ENCODE results near the gene RASSF4. TPM values are rescaled to one million over a fixed set of nuclear protein-coding genes. Genes with fewer than 3 reads are reported as not detected.
A peak's percentile ranks its signal among the peaks of the same experiment; 100 is the strongest.

Gene RASSF4, protein sequence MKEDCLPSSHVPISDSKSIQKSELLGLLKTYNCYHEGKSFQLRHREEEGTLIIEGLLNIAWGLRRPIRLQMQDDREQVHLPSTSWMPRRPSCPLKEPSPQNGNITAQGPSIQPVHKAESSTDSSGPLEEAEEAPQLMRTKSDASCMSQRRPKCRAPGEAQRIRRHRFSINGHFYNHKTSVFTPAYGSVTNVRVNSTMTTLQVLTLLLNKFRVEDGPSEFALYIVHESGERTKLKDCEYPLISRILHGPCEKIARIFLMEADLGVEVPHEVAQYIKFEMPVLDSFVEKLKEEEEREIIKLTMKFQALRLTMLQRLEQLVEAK
- total RNA-seq: 1.3 and 1.5 TPM in 2 replicates

DNA sequence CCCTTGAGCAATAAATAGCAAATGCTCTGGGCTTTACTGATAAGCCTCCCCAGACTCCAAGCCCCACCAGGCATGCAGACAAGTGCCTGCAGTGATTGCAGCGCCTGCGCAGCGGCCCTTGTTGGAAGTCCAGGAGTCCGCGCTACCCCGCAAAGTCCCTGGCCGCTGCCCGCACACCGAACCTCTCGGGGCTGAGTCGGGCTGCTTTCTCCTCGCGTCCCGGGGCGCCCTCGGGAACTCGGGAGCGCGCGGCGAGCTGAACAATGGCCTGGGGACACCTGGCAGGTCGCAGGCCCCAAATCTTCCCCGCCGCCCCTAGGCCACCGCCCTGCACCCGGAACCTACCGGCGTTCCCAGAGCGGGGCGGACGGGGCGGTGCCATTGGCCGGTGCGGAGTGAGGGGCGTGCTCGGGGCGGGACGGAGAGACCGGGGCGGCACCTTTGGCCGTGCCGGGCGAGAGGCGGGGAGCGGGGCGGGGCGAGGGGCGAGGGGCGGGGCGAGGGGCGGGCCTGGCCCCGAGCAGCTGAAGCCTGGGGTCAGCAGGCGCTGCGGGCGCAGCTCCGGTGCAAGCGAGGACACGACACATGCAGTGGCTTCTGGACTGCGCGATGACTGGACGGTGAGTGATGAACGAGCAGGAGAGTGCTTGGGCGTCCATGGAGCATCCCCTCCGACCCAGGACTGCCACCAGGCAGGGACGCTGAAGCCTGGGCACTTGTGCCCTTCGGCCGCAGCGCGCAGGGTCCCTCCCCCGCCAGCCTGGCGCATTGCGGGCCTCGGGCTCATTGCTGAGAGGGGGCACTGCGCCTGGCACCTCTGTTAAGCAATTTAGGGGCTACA, at the start of gene RASSF4:
Gene RASSF4, plus strand, starts transcription at position 556 of the 841 bp plus-strand sequence. CDS start 10,401 bp downstream, outside the sequence.
- DNase-seq: peak; percentile 99
- Mint-ChIP-seq H3K27me3 (no peaks in the 10 kb centered on the region), H3K36me3 (ENCODE audit: low read depth) (peaks cover 10% of the 10 kb centered on the region), H3K4me1 (peaks cover 13% of the 10 kb centered on the region), H3K27ac (peak within 1 kb of the TSS; percentile 51), H3K9me3 (no peaks in the 10 kb centered on the region), H3K4me3 (peak within 1 kb of the TSS; percentile 84)
- intact Hi-C loops (cut with micrococcal nuclease): loop anchor here (1.0 to 2.0 kb wide), 3 partner anchors 16 to 41 kb away; partner anchors contain the start of gene ZNF22

DNA sequence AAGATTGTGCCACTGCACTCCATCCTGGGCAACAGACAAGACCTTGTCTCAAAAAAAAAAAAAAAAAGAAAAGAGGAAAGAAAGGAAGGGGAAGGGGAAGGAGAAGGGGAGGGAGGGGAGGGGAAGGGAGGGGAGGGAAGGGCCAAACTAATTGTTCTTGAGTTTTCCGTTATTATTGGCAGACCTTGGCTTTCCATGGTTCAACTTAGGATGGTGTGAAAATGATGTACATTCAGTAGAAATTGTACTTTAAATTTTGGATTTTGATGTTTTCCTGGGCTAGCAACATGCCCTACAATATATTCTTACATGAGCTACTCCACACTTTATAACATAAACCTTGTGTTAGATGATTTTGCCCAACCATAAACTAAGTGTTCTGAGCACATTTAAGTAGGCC, 49.7 kb upstream of the RASSF4 start:
- peaks cover 11% of the 10 kb centered on the region for H3K4me1 Mint-ChIP-seq
- peaks cover 3% of the 10 kb centered on the region for H3K27me3 Mint-ChIP-seq
- H3K9me3 Mint-ChIP-seq: no peaks in the 10 kb centered on the region
- no peak overlapping the region for H3K4me3 Mint-ChIP-seq
- H3K27ac Mint-ChIP-seq: no peak overlapping the region
- intact Hi-C loops (cut with micrococcal nuclease): no loop called here
- H3K36me3 Mint-ChIP-seq (ENCODE audit: low read depth): no peaks in the 10 kb centered on the region
- DNase-seq: no peak

DNA sequence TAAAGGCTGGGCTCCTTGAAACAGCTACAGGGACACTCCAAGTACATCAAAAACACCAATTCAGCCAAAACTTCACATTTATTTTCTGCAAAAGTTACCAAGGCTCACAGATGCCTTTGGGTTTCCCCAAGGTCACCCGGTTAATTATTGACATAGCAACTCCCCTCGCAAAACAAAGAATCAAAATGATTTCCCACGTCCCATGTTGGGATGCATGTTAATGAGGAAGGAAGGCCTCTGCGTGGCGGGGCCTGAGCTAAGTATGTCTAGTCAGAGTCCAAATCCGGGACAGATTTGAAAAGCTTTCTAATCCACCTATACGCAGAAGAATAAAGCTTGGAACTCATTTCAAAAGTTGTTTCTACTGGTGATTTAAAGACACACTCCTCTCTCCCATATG, 49.0 kb upstream of the RASSF4 start:
- Mint-ChIP-seq H3K36me3 (ENCODE audit: low read depth) (no peaks in the 10 kb centered on the region), H3K4me1 (peaks cover 11% of the 10 kb centered on the region), H3K27me3 (peaks cover 3% of the 10 kb centered on the region), H3K9me3 (no peaks in the 10 kb centered on the region), H3K27ac (no peak overlapping the region), H3K4me3 (no peak overlapping the region)
- intact Hi-C loops (cut with micrococcal nuclease): no loop called here
- no peak for DNase-seq

DNA sequence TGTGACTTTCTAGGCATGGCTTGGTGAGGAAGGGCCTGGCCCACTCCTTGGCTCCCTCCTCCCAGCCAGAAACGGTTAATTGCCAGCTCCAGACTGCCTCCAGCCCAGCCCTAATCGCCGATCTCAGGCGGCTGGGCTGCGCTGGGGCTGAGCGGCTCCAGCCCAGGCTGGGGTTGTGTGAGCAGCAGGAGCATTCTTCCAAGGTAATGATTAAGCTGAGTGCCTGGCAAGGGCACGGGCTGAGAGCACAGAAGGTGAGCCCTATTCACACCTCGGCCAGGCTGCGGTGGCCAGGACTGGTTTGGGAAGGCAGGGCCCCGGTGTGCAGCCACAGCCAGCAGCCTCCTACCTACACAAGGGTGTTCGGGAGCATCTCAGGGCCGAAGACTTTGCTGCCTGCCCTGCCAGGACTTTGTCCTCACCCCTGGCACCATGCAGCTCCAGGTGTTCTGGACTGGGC, 48.5 kb upstream of the RASSF4 start, which contains the start of gene TMEM72:
Gene TMEM72, plus strand, starts transcription at position 257 of the 460 bp plus-strand sequence. Its CDS starts 176 bp downstream, at position 433.
- peaks cover 11% of the 10 kb centered on the region for H3K4me1 Mint-ChIP-seq
- peaks cover 3% of the 10 kb centered on the region for H3K27me3 Mint-ChIP-seq
- no peaks in the 10 kb centered on the region for H3K9me3 Mint-ChIP-seq
- no peak within 1 kb of the TSS for H3K27ac Mint-ChIP-seq
- DNase-seq: no peak
- intact Hi-C loops (cut with micrococcal nuclease): no loop called here
- H3K4me3 Mint-ChIP-seq: no peak within 1 kb of the TSS
- no peaks in the 10 kb centered on the region for H3K36me3 Mint-ChIP-seq (ENCODE audit: low read depth)

DNA sequence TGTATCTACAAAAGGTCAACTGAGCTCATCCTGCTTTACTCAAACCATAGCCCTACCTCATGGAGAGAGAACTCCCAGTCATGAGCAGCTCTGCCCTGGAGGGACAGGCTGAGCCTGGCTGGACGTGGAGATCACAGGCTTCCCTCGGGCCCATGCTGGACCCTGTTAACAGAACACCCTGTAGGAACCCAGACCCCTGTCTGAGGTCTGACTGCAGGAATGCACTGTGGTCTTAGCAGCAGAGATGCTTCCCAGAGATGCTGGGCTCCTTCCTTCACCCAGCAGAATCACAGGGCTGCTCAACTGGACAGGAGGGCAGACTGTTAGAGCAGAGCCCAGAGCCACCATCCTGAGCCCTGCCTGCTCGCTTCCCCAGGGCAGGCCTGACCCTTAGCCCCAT, 47.7 kb upstream of the RASSF4 start:
- peaks cover 3% of the 10 kb centered on the region for H3K9me3 Mint-ChIP-seq
- peaks cover 9% of the 10 kb centered on the region for H3K27me3 Mint-ChIP-seq
- H3K4me1 Mint-ChIP-seq: peaks cover 11% of the 10 kb centered on the region
- no peaks in the 10 kb centered on the region for H3K36me3 Mint-ChIP-seq (ENCODE audit: low read depth)
- H3K27ac Mint-ChIP-seq: no peak overlapping the region
- DNase-seq: no peak
- intact Hi-C loops (cut with micrococcal nuclease): no loop called here
- no peak overlapping the region for H3K4me3 Mint-ChIP-seq

DNA sequence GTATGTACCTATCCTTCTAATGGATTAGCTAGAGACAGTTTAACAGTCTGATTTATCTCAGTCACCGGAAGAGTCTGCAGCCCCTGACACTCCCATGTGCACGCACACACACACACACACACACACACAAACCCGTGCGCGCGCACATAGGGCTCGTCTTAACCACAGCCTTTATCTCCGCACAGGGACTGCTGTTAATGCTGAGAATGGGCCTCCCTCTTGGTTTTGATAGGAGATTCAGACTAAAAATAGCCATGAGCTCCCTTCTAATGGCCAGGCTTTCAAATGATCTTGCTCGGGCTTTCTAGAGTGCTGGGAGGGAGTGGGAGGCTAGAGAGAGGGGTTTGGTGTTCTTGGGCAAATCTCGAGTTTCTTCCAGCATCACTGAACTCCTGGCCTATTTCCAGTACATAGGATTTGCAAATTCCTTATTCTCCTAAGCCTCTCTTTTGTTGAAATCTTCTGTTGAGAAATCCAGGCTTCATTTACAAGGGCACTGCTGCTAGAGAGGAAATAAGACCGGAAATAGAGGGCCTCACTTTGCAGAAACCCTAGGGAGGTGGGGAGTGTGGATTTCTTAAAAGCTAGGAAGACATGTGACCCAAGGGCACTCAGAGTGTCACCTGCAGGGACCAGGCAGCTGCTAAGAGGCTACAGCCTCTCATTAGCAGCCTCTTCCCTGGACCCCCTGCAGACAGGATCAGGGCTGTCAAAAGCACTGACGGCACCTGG, 46.1 kb upstream of the RASSF4 start:
- Mint-ChIP-seq H3K27me3 (peaks cover 15% of the 10 kb centered on the region), H3K4me1 (peaks cover 11% of the 10 kb centered on the region), H3K4me3 (peak overlapping the region; percentile 53), H3K36me3 (ENCODE audit: low read depth) (no peaks in the 10 kb centered on the region), H3K27ac (peak overlapping the region; percentile 78), H3K9me3 (peaks cover 13% of the 10 kb centered on the region)
- DNase-seq: peak; percentile 68
- intact Hi-C loops (cut with micrococcal nuclease): no loop called here

DNA sequence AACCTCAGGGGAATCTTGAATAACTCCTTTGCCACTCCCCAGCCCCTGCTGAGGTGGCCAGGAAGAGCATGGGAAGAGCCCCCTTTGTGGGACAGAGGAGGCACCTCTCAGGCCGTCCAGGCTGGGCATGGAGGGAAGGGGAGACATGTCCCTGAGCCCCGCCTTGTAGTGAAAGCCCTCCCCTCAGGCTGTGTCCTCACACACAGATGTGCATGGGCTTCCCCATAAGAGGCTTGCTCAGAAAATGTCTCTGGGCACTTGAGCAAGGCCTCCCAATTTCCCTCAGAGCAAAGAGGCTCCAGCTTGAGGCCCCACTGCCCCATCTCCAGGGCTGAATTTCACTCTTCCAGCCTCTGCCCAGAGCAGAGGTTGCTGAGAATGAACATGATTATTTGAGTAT, 44.7 kb upstream of the RASSF4 start:
- intact Hi-C loops (cut with micrococcal nuclease): no loop called here
- no peak overlapping the region for H3K4me3 Mint-ChIP-seq
- no peak for DNase-seq
- peaks cover 11% of the 10 kb centered on the region for H3K4me1 Mint-ChIP-seq
- no peak overlapping the region for H3K27ac Mint-ChIP-seq
- H3K27me3 Mint-ChIP-seq: peaks cover 21% of the 10 kb centered on the region
- peaks cover 13% of the 10 kb centered on the region for H3K9me3 Mint-ChIP-seq
- no peaks in the 10 kb centered on the region for H3K36me3 Mint-ChIP-seq (ENCODE audit: low read depth)

DNA sequence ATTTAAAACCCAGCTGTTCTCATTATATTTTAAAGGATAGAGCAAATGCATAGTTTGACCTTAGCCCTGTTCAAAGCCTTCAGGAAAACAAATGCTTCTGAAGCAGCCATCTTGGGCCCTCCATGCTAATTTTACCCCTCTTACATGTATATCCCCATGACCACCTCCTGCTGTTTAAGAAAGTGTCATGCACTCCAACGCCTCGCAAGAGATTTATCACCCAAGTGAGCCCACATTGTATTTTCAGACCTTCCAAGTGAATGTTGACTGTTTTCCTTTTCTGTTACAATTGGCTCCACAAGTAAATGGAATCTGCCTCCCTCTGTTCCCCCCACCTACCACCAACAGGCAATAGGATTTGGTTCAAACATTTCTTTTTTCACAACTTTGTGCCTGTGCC, 43.2 kb upstream of the RASSF4 start:
- peaks cover 29% of the 10 kb centered on the region for H3K27me3 Mint-ChIP-seq
- no peak overlapping the region for H3K27ac Mint-ChIP-seq
- DNase-seq: no peak
- H3K36me3 Mint-ChIP-seq (ENCODE audit: low read depth): no peaks in the 10 kb centered on the region
- H3K4me1 Mint-ChIP-seq: peaks cover 11% of the 10 kb centered on the region
- peaks cover 13% of the 10 kb centered on the region for H3K9me3 Mint-ChIP-seq
- H3K4me3 Mint-ChIP-seq: no peak overlapping the region
- intact Hi-C loops (cut with micrococcal nuclease): no loop called here

DNA sequence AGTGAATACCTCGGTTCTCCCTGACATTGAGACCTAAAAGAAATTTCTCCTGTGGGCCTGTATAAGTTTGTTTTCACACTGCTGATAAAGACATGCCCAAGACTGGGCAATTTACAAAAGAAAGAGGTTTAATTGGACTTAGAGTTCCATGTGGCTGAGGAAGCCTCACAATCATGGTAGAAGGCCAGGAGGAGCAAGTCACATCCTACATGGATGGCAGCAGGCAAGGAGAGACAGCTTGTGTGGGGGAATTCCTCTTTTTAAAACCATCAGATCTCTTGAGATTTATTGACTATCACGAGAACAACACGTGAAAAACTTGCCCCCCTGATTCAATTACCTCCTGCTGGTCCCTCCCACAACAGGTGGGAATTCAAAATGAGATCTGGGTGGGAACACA, 41.8 kb upstream of the RASSF4 start:
- no peak overlapping the region for H3K4me3 Mint-ChIP-seq
- intact Hi-C loops (cut with micrococcal nuclease): no loop called here
- H3K27me3 Mint-ChIP-seq: peaks cover 29% of the 10 kb centered on the region
- no peak for DNase-seq
- H3K9me3 Mint-ChIP-seq: peaks cover 13% of the 10 kb centered on the region
- peaks cover 11% of the 10 kb centered on the region for H3K4me1 Mint-ChIP-seq
- no peak overlapping the region for H3K27ac Mint-ChIP-seq
- no peaks in the 10 kb centered on the region for H3K36me3 Mint-ChIP-seq (ENCODE audit: low read depth)

DNA sequence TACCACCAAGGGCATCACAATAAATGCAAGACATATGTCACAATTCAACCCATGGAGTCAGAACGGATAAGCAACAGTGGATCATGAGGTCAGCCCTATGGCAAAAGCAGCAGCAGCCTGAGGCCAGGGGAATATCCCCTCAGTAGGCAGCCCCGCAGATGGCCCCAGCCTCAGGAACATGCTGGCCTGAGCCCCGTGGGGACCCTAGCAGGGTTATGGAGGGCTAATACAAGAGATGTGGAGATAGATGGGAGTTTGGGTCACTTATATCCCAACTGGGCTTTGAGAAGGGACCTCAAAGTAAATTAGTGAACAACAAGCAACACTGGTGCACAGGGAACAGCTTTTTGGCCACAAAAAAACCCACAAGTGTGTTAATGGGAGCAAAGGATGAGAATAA, 39.4 kb upstream of the RASSF4 start:
- no peak overlapping the region for H3K4me3 Mint-ChIP-seq
- no peak overlapping the region for H3K27ac Mint-ChIP-seq
- intact Hi-C loops (cut with micrococcal nuclease): no loop called here
- DNase-seq: no peak
- H3K4me1 Mint-ChIP-seq: no peaks in the 10 kb centered on the region
- peaks cover 29% of the 10 kb centered on the region for H3K27me3 Mint-ChIP-seq
- no peaks in the 10 kb centered on the region for H3K36me3 Mint-ChIP-seq (ENCODE audit: low read depth)
- H3K9me3 Mint-ChIP-seq: peaks cover 13% of the 10 kb centered on the region

DNA sequence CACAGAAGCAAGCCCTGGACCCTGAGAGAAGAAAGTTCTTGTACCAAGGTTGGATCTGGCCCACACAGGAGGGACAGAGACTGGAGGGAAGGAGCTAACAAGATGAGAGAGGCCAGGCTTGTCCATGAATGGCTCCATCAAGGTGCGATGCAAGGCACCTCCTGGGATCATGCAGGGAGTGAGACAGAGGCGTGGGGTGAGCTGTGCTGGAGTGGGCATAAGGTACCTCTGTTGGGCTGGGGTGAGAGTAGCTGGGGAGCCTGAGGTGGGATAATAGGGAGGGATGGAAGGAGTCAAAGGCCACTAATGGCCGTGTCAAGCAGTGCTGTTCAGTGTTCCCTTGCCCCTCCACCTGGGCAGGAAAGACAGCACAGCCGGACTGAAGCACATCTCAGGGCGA, 38.5 kb upstream of the RASSF4 start:
- no peak overlapping the region for H3K4me3 Mint-ChIP-seq
- H3K27me3 Mint-ChIP-seq: peaks cover 29% of the 10 kb centered on the region
- H3K4me1 Mint-ChIP-seq: no peaks in the 10 kb centered on the region
- H3K27ac Mint-ChIP-seq: no peak overlapping the region
- DNase-seq: no peak
- intact Hi-C loops (cut with micrococcal nuclease): no loop called here
- peaks cover 13% of the 10 kb centered on the region for H3K9me3 Mint-ChIP-seq
- H3K36me3 Mint-ChIP-seq (ENCODE audit: low read depth): no peaks in the 10 kb centered on the region

DNA sequence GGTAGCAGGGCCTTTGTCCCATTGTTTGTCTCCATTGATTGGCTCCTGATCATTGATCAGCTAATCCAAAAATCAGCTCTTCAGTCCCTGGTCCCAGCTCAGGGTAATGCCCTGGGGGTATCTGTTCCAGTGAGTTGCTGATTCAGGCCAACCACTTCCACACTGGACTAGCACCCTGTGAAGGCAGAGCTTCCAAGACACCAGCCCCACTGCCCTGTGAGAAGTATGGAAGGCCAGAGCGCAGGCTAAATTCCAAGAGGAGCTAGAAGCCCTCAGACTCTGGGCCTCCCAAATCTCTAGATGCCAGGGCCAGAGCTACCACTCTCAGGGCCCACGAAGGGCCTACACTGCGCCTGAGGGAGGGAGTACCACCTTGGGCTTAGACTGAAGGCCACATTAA, 38.1 kb upstream of the RASSF4 start:
- no peak for DNase-seq
- H3K4me3 Mint-ChIP-seq: no peak overlapping the region
- H3K9me3 Mint-ChIP-seq: peaks cover 13% of the 10 kb centered on the region
- H3K27me3 Mint-ChIP-seq: peaks cover 27% of the 10 kb centered on the region
- intact Hi-C loops (cut with micrococcal nuclease): no loop called here
- no peaks in the 10 kb centered on the region for H3K4me1 Mint-ChIP-seq
- H3K27ac Mint-ChIP-seq: no peak overlapping the region
- no peaks in the 10 kb centered on the region for H3K36me3 Mint-ChIP-seq (ENCODE audit: low read depth)

DNA sequence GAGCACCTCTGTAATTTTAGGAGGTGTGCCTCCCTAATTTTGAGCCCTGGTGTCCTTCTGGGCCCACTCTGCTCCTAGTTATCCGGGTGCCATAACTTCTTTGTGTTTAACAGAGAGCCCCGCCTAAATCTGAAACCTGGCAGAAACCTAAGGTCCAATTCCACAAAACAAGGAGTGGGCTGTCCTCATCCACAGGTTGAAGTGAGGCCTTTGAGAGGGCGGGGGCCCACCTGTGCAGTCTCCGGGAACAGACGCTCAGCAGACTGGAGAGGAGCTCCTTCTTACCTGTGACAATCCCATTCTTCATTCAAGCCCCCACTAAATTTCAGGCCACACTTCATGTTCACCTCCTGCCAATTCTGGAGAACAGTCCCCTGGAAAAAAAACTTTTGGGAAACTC, 37.6 kb upstream of the RASSF4 start:
- Mint-ChIP-seq H3K9me3 (peaks cover 8% of the 10 kb centered on the region), H3K27ac (no peak overlapping the region), H3K4me3 (no peak overlapping the region), H3K4me1 (no peaks in the 10 kb centered on the region), H3K27me3 (peaks cover 22% of the 10 kb centered on the region), H3K36me3 (ENCODE audit: low read depth) (no peaks in the 10 kb centered on the region)
- intact Hi-C loops (cut with micrococcal nuclease): no loop called here
- no peak for DNase-seq
